Stimulated activated CD4-positive, alpha-beta T cell treated with anti-CD3 and anti-CD28 coated beads, Interleukin-15, amount 100 ng/mL, for 48 hours (primary cell): Measurements from ENCODE around the gene XKR7.

ENCODE experiments used
- DNase-seq, 2 donors: peaks; one replicate each; pipeline ENCODE4 v3.0.0-alpha.2; 2020; ENCODE audit warnings: low read depth in 2 of 2

XKR7 gene

GRCh38 chr20:32040142-32040953 is 72.4 kb downstream of the XKR7 start:
- no peak for DNase-seq

- no peak for DNase-seq
Observed at GRCh38 chr20:32045999-32046398, 78.0 kb downstream of the XKR7 start.

- DNase-seq, result no peak
Observed at GRCh38 chr20:32050324-32050841, 82.4 kb downstream of the XKR7 start.

- DNase-seq, result no peak
Observed at GRCh38 chr20:32050851-32051556, 83.1 kb downstream of the XKR7 start.

GRCh38 chr20:32051720-32052089 is 83.8 kb downstream of the XKR7 start:
- no peak for DNase-seq

- no peak for DNase-seq
Observed at GRCh38 chr20:32052090-32052777, 84.3 kb downstream of the XKR7 start, which contains the start of gene HCK. Gene HCK (plus strand): TSS chr20:32052242.

GRCh38 chr20:32052778-32053362 is 84.9 kb downstream of the XKR7 start:
- no peak for DNase-seq
